ENCODE data around the gene HMGN4. TPM values are rescaled to one million over a fixed set of nuclear protein-coding genes. Genes with fewer than 3 reads are reported as not detected.

Gene HMGN4
- total and polyA plus RNA-seq, 9 of the 15 experiments (the other 6 are each of a cell fraction or from before 2014, with no cell fraction given) = 35.4 to 134 (median 94.1) TPM

- TF ChIP-seq, protein P1, sequence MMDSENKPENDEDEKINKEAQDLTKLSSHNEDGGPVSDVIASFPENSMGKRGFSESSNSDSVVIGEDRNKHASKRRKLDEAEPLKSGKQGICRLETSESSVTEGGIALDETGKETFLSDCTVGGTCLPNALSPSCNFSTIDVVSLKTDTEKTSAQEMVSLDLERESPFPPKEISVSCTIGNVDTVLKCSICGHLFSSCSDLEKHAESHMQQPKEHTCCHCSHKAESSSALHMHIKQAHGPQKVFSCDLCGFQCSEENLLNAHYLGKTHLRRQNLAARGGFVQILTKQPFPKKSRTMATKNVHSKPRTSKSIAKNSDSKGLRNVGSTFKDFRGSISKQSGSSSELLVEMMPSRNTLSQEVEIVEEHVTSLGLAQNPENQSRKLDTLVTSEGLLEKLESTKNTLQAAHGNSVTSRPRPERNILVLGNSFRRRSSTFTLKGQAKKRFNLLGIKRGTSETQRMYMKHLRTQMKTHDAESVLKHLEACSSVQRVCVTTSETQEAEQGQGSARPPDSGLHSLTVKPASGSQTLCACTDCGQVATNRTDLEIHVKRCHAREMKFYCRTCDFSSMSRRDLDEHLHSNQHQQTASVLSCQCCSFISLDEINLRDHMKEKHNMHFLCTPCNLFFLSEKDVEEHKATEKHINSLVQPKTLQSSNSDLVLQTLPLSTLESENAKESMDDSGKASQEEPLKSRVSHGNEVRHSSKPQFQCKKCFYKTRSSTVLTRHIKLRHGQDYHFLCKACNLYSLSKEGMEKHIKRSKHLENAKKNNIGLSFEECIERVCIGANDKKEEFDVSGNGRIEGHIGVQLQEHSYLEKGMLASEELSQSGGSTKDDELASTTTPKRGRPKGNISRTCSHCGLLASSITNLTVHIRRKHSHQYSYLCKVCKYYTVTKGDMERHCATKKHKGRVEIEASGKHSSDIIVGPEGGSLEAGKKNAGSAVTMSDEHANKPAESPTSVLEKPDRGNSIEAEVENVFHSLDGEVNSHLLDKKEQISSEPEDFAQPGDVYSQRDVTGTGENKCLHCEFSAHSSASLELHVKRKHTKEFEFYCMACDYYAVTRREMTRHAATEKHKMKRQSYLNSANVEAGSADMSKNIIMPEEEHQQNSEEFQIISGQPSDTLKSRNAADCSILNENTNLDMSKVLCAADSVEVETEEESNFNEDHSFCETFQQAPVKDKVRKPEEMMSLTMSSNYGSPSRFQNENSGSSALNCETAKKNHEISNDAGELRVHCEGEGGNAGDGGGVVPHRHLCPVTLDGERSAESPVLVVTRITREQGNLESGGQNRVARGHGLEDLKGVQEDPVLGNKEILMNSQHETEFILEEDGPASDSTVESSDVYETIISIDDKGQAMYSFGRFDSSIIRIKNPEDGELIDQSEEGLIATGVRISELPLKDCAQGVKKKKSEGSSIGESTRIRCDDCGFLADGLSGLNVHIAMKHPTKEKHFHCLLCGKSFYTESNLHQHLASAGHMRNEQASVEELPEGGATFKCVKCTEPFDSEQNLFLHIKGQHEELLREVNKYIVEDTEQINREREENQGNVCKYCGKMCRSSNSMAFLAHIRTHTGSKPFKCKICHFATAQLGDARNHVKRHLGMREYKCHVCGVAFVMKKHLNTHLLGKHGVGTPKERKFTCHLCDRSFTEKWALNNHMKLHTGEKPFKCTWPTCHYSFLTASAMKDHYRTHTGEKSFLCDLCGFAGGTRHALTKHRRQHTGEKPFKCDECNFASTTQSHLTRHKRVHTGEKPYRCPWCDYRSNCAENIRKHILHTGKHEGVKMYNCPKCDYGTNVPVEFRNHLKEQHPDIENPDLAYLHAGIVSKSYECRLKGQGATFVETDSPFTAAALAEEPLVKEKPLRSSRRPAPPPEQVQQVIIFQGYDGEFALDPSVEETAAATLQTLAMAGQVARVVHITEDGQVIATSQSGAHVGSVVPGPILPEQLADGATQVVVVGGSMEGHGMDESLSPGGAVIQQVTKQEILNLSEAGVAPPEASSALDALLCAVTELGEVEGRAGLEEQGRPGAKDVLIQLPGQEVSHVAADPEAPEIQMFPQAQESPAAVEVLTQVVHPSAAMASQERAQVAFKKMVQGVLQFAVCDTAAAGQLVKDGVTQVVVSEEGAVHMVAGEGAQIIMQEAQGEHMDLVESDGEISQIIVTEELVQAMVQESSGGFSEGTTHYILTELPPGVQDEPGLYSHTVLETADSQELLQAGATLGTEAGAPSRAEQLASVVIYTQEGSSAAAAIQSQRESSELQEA (IDR thresholded peaks at IDR 0.05; ENCODE audit: low read depth) = peak; percentile 68
- TF ChIP-seq ZNF280A (IDR thresholded peaks at IDR 0.05; ENCODE audit: low read depth, partially characterized antibody) (no peak), ZNF644 (tag; IDR thresholded peaks at IDR 0.05; ENCODE audit: low read depth) (no peak), GABPB1 (CRISPR knock-in tag; IDR thresholded peaks at IDR 0.05) (no peak; the same call in 1 of the 2 replicates), NELFE (IDR thresholded peaks at IDR 0.05; ENCODE audit: insufficient read depth, insufficient read length) (no peak), PHTF2 (CRISPR knock-in tag; IDR thresholded peaks at IDR 0.05) (no peak)
- TF ChIP-seq, protein P2, sequence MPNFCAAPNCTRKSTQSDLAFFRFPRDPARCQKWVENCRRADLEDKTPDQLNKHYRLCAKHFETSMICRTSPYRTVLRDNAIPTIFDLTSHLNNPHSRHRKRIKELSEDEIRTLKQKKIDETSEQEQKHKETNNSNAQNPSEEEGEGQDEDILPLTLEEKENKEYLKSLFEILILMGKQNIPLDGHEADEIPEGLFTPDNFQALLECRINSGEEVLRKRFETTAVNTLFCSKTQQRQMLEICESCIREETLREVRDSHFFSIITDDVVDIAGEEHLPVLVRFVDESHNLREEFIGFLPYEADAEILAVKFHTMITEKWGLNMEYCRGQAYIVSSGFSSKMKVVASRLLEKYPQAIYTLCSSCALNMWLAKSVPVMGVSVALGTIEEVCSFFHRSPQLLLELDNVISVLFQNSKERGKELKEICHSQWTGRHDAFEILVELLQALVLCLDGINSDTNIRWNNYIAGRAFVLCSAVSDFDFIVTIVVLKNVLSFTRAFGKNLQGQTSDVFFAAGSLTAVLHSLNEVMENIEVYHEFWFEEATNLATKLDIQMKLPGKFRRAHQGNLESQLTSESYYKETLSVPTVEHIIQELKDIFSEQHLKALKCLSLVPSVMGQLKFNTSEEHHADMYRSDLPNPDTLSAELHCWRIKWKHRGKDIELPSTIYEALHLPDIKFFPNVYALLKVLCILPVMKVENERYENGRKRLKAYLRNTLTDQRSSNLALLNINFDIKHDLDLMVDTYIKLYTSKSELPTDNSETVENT (CRISPR knock-in tag; IDR thresholded peaks at IDR 0.05) = no peak
- TF ChIP-seq, protein P3, sequence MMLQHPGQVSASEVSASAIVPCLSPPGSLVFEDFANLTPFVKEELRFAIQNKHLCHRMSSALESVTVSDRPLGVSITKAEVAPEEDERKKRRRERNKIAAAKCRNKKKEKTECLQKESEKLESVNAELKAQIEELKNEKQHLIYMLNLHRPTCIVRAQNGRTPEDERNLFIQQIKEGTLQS (IDR thresholded peaks at IDR 0.05) = peak; percentile 32; the same call in 1 of the 2 replicates
- TF ChIP-seq, protein P3 (CRISPR knock-in tag; conservative IDR thresholded peaks at IDR 0.05) = no peak; the same call in 1 of the 2 replicates
- TF ChIP-seq, protein P4, sequence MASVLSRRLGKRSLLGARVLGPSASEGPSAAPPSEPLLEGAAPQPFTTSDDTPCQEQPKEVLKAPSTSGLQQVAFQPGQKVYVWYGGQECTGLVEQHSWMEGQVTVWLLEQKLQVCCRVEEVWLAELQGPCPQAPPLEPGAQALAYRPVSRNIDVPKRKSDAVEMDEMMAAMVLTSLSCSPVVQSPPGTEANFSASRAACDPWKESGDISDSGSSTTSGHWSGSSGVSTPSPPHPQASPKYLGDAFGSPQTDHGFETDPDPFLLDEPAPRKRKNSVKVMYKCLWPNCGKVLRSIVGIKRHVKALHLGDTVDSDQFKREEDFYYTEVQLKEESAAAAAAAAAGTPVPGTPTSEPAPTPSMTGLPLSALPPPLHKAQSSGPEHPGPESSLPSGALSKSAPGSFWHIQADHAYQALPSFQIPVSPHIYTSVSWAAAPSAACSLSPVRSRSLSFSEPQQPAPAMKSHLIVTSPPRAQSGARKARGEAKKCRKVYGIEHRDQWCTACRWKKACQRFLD (CRISPR knock-in tag; IDR thresholded peaks at IDR 0.05) = 0 out of 2 replicates have a peak, but pooled peaks have one; percentile 27
Measured at GRCh38 chr6:26594730-26595632, 56.8 kb downstream of the HMGN4 start (continued).

Data from K562 (cell line).